Ishikawa (cell line): ENCODE data around the gene ABL1.

ENCODE experiments used
- CEBPB ChIP-seq: IDR thresholded peaks from 2 replicates; pipeline ENCODE4 v1.6.1; 2012
- YY1 ChIP-seq: IDR thresholded peaks from 2 replicates; pipeline ENCODE4 v1.6.1; 2012; ENCODE audit warnings: low read depth

DNA sequence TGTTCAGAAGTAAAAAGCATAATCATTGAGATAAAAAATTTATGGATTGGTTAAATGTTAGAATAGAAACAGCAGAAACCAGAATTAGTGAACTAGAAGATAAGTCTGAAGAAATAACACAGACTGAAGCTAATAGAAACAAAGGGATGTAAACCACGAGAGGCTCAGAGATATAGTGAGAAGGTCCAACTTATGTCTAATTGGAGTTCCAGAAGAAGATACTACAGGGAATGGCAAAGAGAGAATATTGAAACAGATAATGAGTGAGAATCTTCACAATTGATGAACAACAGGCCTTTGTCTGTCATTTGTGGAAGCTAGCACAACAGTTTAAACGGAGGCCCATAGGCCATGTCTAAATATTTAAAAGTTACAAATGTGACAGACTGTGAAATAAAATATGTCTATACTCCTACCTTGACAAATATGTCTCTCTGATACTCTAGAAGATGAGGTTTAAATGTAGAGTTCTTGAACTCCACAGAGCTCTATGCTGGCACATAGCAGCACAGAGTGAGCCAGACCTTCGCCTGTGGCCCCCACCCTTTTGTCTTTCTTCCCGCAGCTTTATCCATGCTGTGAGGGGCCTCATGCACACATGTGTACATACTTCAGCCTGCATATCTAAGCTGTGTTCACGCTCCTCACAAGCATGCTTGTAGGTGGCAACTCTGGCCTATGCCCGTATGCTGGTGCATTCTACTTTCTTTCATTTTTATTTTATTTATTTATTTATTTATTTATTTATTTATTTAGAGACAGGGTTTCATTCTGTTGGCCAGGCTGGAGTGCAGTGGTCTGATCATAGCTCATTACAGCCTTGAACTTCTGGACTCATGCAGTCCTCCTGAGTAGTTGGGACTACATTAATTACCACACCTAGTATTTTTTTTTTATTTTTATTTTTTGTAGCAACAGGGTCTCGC is 45.0 kb upstream of the ABL1 start:
- TF ChIP-seq CEBPB, result no peak
- no peak for TF ChIP-seq YY1
